H1 (cell line): ENCODE data around the gene S100A12. TPM values are rescaled to one million over a fixed set of nuclear protein-coding genes. Genes with fewer than 3 reads are reported as not detected.

Experiments
- CTCF ChIA-PET: fragments of 300-600 bp; sonication (Branson Sonifier 250); formaldehyde crosslinking; loops from one replicate; lab custom pipeline; 2021; ENCODE audit not compliant: partially characterized antibody; lab: Charles Lee
- POLR2A ChIA-PET: fragments of 300-600 bp; sonication (Branson Sonifier 250); formaldehyde crosslinking; loops from one replicate; lab custom pipeline; 2021; ENCODE audit warnings: inconsistent platforms; ENCODE audit not compliant: partially characterized antibody; lab: Charles Lee
- DNase-seq, 2 experiments: peaks; one replicate each; pipeline versions ENCODE4 v3.0.0 to v3.0.0-alpha.2; 2010 to 2022; ENCODE audit warnings: low spot score in 2 of 2, low read depth in 1 of 2, mixed read lengths in 1 of 2
- FAIRE-seq: peaks from 2 replicates; lab custom pipeline; 2011; peaks lifted over from hg19 to GRCh38; lab: Jason Lieb, UNC
- H2AFZ ChIP-seq: 2 replicates; pipeline ENCODE4 v1.8.1; 2012; ENCODE audit warnings: low read length, inconsistent platforms
- H2AK5ac ChIP-seq: 2 replicates; pipeline ENCODE4 v1.6.1; 2013; ENCODE audit warnings: low read depth, low read length
- H2BK120ac ChIP-seq: replicated peaks from 2 replicates; pipeline ENCODE3; 2013; ENCODE audit warnings: low read depth, low read length, inconsistent platforms
- H2BK12ac ChIP-seq: 2 replicates; pipeline ENCODE4 v1.6.1; 2013; ENCODE audit warnings: low read depth, low read length
- H2BK15ac ChIP-seq: 2 replicates; pipeline ENCODE4 v1.6.1; 2013; ENCODE audit warnings: low read length
- H2BK20ac ChIP-seq: 2 replicates; pipeline ENCODE4 v1.6.1; 2013; ENCODE audit warnings: low read length
- H2BK5ac ChIP-seq: 2 replicates; pipeline ENCODE4 v1.6.1; 2013; ENCODE audit warnings: low read depth, low read length
- H3K14ac ChIP-seq: 2 replicates; pipeline ENCODE4 v1.6.1; 2013; ENCODE audit warnings: inconsistent platforms; ENCODE audit not compliant: insufficient read length
- H3K18ac ChIP-seq: 2 replicates; pipeline ENCODE4 v1.6.1; 2013; ENCODE audit warnings: low read length; ENCODE audit errors: extremely low read depth
- H3K23ac ChIP-seq: 2 replicates; pipeline ENCODE4 v1.6.1; 2013; ENCODE audit warnings: inconsistent platforms; ENCODE audit not compliant: insufficient read length
- H3K23me2 ChIP-seq: 2 replicates; pipeline ENCODE4 v1.6.1; 2013; ENCODE audit warnings: low read depth, low read length
- H3K27ac ChIP-seq: 2 replicates; pipeline ENCODE4 v1.6.1; 2011; ENCODE audit warnings: low read depth, low read length, inconsistent platforms
- H3K27me3 ChIP-seq, 4 experiments: replicated peaks in 1 of 4; 1 replicate in 1 of 4; 2 replicates in 3 of 4; pipeline versions ENCODE4 v1.6.1 to v1.8.1; 2011 to 2013; ENCODE audit warnings: low read length in 3 of 4, mild to moderate bottlenecking in 3 of 4, inconsistent platforms in 2 of 4, mixed read lengths in 2 of 4, moderate library complexity in 1 of 4; ENCODE audit not compliant: control insufficient read depth in 3 of 4, insufficient read depth in 3 of 4; ENCODE audit errors: extremely low read depth in 1 of 4
- H3K36me3 ChIP-seq, 4 experiments: 2 replicates each; pipeline versions ENCODE4 v1.6.1 to v1.8.1; 2011 to 2013; ENCODE audit warnings: mild to moderate bottlenecking in 4 of 4, low read length in 3 of 4, moderate library complexity in 2 of 4, control low read depth in 1 of 4, inconsistent platforms in 1 of 4; ENCODE audit not compliant: insufficient read depth in 4 of 4, control insufficient read depth in 2 of 4
- H3K4ac ChIP-seq: replicated peaks from 2 replicates; pipeline ENCODE3; 2013; ENCODE audit warnings: low read length, low read depth, mixed read lengths, inconsistent platforms; ENCODE audit not compliant: insufficient read length
- H3K4me1 ChIP-seq, 4 experiments: replicated peaks in 1 of 4; 1 replicate in 1 of 4; 2 replicates in 3 of 4; pipeline versions ENCODE4 v1.6.1 to v1.8.1; 2011 to 2013; ENCODE audit warnings: low read length in 3 of 4, inconsistent platforms in 2 of 4, mixed read lengths in 1 of 4; ENCODE audit not compliant: insufficient read depth in 4 of 4, control insufficient read depth in 3 of 4
- H3K4me2 ChIP-seq, 2 experiments: 2 replicates each; pipeline versions ENCODE4 v1.6.1 to v1.8.1; 2011 to 2013; ENCODE audit warnings: low read depth in 2 of 2, low read length in 2 of 2, control low read depth in 1 of 2, inconsistent platforms in 1 of 2, mild to moderate bottlenecking in 1 of 2; ENCODE audit not compliant: insufficient read depth in 1 of 2
- H3K4me3 ChIP-seq, 4 experiments: fragments of 200-600, 300-600 bp in 1 of 4; sonication (generic), shearing (Covaris generic), sonication (Bioruptor Twin) in 1 of 4; 2 replicates each; pipeline versions ENCODE4 v1.5.1 to v1.8.1; 2011 to 2016; ENCODE audit warnings: low read length in 4 of 4, low read depth in 3 of 4, control low read depth in 2 of 4, inconsistent platforms in 2 of 4, mild to moderate bottlenecking in 2 of 4, mixed read lengths in 1 of 4, moderate library complexity in 1 of 4; ENCODE audit not compliant: insufficient read depth in 2 of 4; ENCODE audit errors: extremely low read depth in 1 of 4
- H3K56ac ChIP-seq: replicated peaks from 2 replicates; pipeline ENCODE3; 2013; ENCODE audit warnings: low read depth, mild to moderate bottlenecking, mixed read lengths, low read length, inconsistent platforms; ENCODE audit not compliant: insufficient read length
- H3K79me1 ChIP-seq: 2 replicates; pipeline ENCODE4 v1.6.1; 2013; ENCODE audit warnings: low read depth, low read length, control low read depth
- H3K79me2 ChIP-seq, 2 experiments: 2 replicates each; pipeline versions ENCODE4 v1.6.1 to v1.8.1; 2012 to 2013; ENCODE audit warnings: low read length in 2 of 2, mild to moderate bottlenecking in 2 of 2, inconsistent platforms in 1 of 2; ENCODE audit not compliant: insufficient read depth in 2 of 2, control insufficient read depth in 1 of 2
- H3K9ac ChIP-seq, 4 experiments: replicated peaks in 1 of 4; 1 replicate in 1 of 4; 2 replicates in 3 of 4; pipeline versions ENCODE4 v1.6.1 to v1.8.1; 2011 to 2013; ENCODE audit warnings: low read depth in 3 of 4, low read length in 3 of 4, control low read depth in 2 of 4, mild to moderate bottlenecking in 2 of 4, moderate library complexity in 2 of 4, inconsistent platforms in 1 of 4; ENCODE audit errors: extremely low read depth in 1 of 4
- H3K9me3 ChIP-seq, 2 experiments: 2 replicates each; pipeline versions ENCODE4 v1.6.1 to v1.8.1; 2012 to 2013; ENCODE audit warnings: mild to moderate bottlenecking in 2 of 2, moderate library complexity in 2 of 2, control low read depth in 1 of 2, inconsistent platforms in 1 of 2, low read depth in 1 of 2, low read length in 1 of 2, mixed read lengths in 1 of 2; ENCODE audit not compliant: insufficient read depth in 2 of 2
- H4K20me1 ChIP-seq, 2 experiments: replicated peaks in 1 of 2; 2 replicates each; pipeline versions ENCODE3 to v1.8.1; 2011 to 2013; ENCODE audit warnings: inconsistent platforms in 2 of 2, low read length in 2 of 2, mild to moderate bottlenecking in 1 of 2; ENCODE audit not compliant: insufficient read depth in 2 of 2, control insufficient read depth in 1 of 2
- H4K5ac ChIP-seq: 2 replicates; pipeline ENCODE4 v1.6.1; 2013; ENCODE audit warnings: low read length, low read depth, mixed read lengths, inconsistent platforms; ENCODE audit not compliant: insufficient read length
- H4K8ac ChIP-seq: 2 replicates; pipeline ENCODE4 v1.8.0; 2013; ENCODE audit warnings: mild to moderate bottlenecking, moderate library complexity, low read length, inconsistent platforms; ENCODE audit not compliant: insufficient read depth; ENCODE audit errors: extremely low read depth
- H4K91ac ChIP-seq: replicated peaks from 2 replicates; pipeline ENCODE3; 2013; ENCODE audit warnings: low read length, mixed read lengths, inconsistent platforms; ENCODE audit not compliant: insufficient read length
- BRCA1 ChIP-seq: IDR thresholded peaks from 2 replicates; pipeline ENCODE4 v1.6.1; 2012; ENCODE audit warnings: low read depth, low read length, improper control_type of control experiment
- FOSL1 ChIP-seq: IDR thresholded peaks from 2 replicates; pipeline ENCODE4 v1.6.1; 2011; ENCODE audit warnings: mild to moderate bottlenecking, low read depth, low read length, moderate library complexity; ENCODE audit not compliant: insufficient read depth
- HDAC6 ChIP-seq: IDR thresholded peaks from one replicate; pipeline ENCODE4 v1.7.1; 2012; ENCODE audit warnings: low read depth, mild to moderate bottlenecking, inconsistent platforms, low read length, moderate library complexity
- JUND ChIP-seq: IDR thresholded peaks from 2 replicates; pipeline ENCODE4 v1.6.1; 2011; ENCODE audit warnings: mild to moderate bottlenecking, improper control_type of control experiment, low read length
- KDM1A ChIP-seq: fragments of 200-600, 300-600 bp; sonication (generic); IDR thresholded peaks from 2 replicates; pipeline ENCODE4 v1.7.1; 2016; ENCODE audit warnings: mild to moderate bottlenecking, low read length, borderline replicate concordance
- PHF8 ChIP-seq: fragments of 200-600 bp; sonication (generic); conservative IDR thresholded peaks from 2 replicates; pipeline ENCODE4 v1.7.1; 2012; ENCODE audit warnings: low read depth, mild to moderate bottlenecking, inconsistent platforms, low read length, moderate library complexity
- RFX5 ChIP-seq: IDR thresholded peaks from 2 replicates; pipeline ENCODE4 v1.6.1; 2011; ENCODE audit warnings: low read depth, low read length, improper control_type of control experiment, borderline replicate concordance
- RNF2 ChIP-seq: fragments of 200-900, 300-1000 bp; sonication (generic); IDR thresholded peaks from 2 replicates; pipeline ENCODE4 v1.7.1; 2016; ENCODE audit warnings: borderline replicate concordance, low read depth, mild to moderate bottlenecking, antibody characterized with exemption, low read length; ENCODE audit not compliant: poor library complexity, severe bottlenecking; ENCODE audit errors: missing control alignments
- SIRT6 ChIP-seq: IDR thresholded peaks from one replicate; pipeline ENCODE4 v1.7.1; 2012; ENCODE audit warnings: low read length, inconsistent platforms
- SP4 ChIP-seq: IDR thresholded peaks from 2 replicates; pipeline ENCODE4 v1.6.1; 2012; ENCODE audit warnings: low read length, inconsistent platforms
- TAF7 ChIP-seq: optimal IDR thresholded peaks from 2 replicates; pipeline ENCODE3; 2011; ENCODE audit warnings: low read depth, mild to moderate bottlenecking, inconsistent platforms, low read length, moderate library complexity, borderline replicate concordance
- TEAD4 ChIP-seq: IDR thresholded peaks from 2 replicates; pipeline ENCODE4 v1.6.1; 2012; ENCODE audit warnings: low read depth, low read length, inconsistent platforms, mixed read lengths
- ZNF274 ChIP-seq: IDR thresholded peaks from 2 replicates; pipeline ENCODE4 v1.7.0; 2012; ENCODE audit warnings: low read length, borderline replicate concordance; ENCODE audit errors: extremely low read depth
- WGBS, 2 experiments: shearing (Covaris generic) in 1 of 2; methylation state at CpG; one replicate each; pipeline versions ENCODE4 v1.1.6 to v1.1.7; 2013 to 2015; ENCODE audit warnings: low lambda C conversion rate in 2 of 2, mixed read lengths in 2 of 2, inconsistent platforms in 1 of 2, low coverage in 1 of 2, missing lambda C conversion rate in 1 of 2; ENCODE audit not compliant: insufficient replicate concordance in 2 of 2, insufficient coverage in 1 of 2, insufficient read length in 1 of 2; ENCODE audit errors: extremely low coverage in 1 of 2, missing lambda C conversion rate in 1 of 2; 5-methylcytosine and 5-hydroxymethylcytosine counted together
- polyA plus RNA-seq, 7 experiments: library from polyadenylated mRNA; depleted of rRNA in 3 of 7; stranded (reverse) in 5 of 7; unstranded in 2 of 7; fragments of >200 nt in 5 of 7; fragments of 200-250 nt in 2 of 7; gene quantifications; 1 replicate in 5 of 7; 2 replicates in 1 of 7; 4 replicates in 1 of 7; pipeline versions ENCODE4 v1.2.1 to v1.2.3, GENCODE V29; 2011 to 2013; ENCODE audit warnings: missing spikeins in 2 of 7, mixed read lengths in 2 of 7
- total RNA-seq: library from RNA; stranded (reverse); fragmentation: NEBNext Ultra II Directional; extraction: Animal tissue kit (Norgen Biotek cat#: 25700); gene quantifications from 2 replicates; pipeline ENCODE4 v1.2.1, GENCODE V29; 2021
- TF ChIP-seq, protein P1 (sequence below): IDR thresholded peaks from 2 replicates; pipeline ENCODE4 v1.6.1; 2011; ENCODE audit warnings: low read depth, mild to moderate bottlenecking, low read length; ENCODE audit not compliant: insufficient read depth

The S100A12 gene
- total and polyA plus RNA-seq, 2 of the 8 experiments (the other 6 are each of a cell fraction or from before 2014, with no cell fraction given): not detected

DNA sequence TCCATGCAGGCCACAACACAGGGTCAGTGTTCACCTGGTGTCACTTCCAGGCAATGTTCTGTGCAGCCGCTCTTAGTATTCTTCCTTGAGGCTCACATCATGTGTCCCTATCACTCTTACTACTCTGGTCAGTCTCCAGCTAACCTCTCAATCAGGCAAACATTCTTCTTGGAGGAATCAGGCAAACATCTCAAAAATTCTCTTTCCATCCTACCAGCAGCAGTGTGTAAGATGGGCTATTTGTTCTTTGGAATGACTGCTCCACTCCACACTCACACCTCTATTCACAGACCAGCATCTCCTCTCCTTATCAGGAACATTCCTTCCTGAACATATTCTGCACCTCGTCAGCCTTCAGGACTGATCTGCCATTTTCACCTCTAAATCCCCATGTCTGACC is 44.9 kb upstream of the S100A12 start:
- POLR2A ChIA-PET: interaction anchor here (1.1 kb wide), 1 partner anchor 68 kb away, joined by 3 read pairs; no protein-coding TSS in a partner anchor
- no peak for TF ChIP-seq TAF7
- no peak for TF ChIP-seq FOSL1
- no peak for TF ChIP-seq RNF2
- TF ChIP-seq KDM1A: no peak
- TF ChIP-seq, protein P1, sequence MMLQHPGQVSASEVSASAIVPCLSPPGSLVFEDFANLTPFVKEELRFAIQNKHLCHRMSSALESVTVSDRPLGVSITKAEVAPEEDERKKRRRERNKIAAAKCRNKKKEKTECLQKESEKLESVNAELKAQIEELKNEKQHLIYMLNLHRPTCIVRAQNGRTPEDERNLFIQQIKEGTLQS: no peak
- no peak for TF ChIP-seq HDAC6
- no peak for TF ChIP-seq SP4
- TF ChIP-seq RFX5: no peak
- TF ChIP-seq JUND: no peak
- TF ChIP-seq TEAD4: no peak
- TF ChIP-seq SIRT6: no peak
- TF ChIP-seq ZNF274: no peak
- no peak for TF ChIP-seq PHF8
- no peak for TF ChIP-seq BRCA1

More for the DNA sequence above, 44.9 kb upstream of the S100A12 start:
- H3K36me3 ChIP-seq: no peaks in the 10 kb centered on the region
- H2AFZ ChIP-seq: no peak overlapping the region
- H3K23me2 ChIP-seq: no peaks in the 10 kb centered on the region; the same call in 1 of the 2 replicates
- no peaks in the 10 kb centered on the region for H4K20me1 ChIP-seq
- FAIRE-seq (no peak), DNase-seq (no peak)
- no peak overlapping the region for H2AK5ac ChIP-seq
- no peak overlapping the region for H2BK5ac ChIP-seq
- no peak overlapping the region for H3K4ac ChIP-seq
- no peaks in the 10 kb centered on the region for H3K4me1 ChIP-seq
- H3K23ac ChIP-seq: no peak overlapping the region
- no peaks in the 10 kb centered on the region for H3K27me3 ChIP-seq
- H3K4me2 ChIP-seq: no peak overlapping the region
- CTCF ChIA-PET: interaction anchor here (0.9 to 1.1 kb wide), 3 partner anchors 12 to 27 kb away, joined by 3 to 4 read pairs (median 3); no protein-coding TSS in a partner anchor
- H3K9me3 ChIP-seq: no peaks in the 10 kb centered on the region; a peak in 1 of 4 replicates
- H3K4me3 ChIP-seq: no peak overlapping the region
- H3K56ac ChIP-seq: no peak overlapping the region
- no peak overlapping the region for H3K14ac ChIP-seq
- no peak overlapping the region for H2BK12ac ChIP-seq
- no peak overlapping the region for H3K9ac ChIP-seq
- no peak overlapping the region for H4K8ac ChIP-seq
- H4K91ac ChIP-seq: no peak overlapping the region
- no peak overlapping the region for H2BK120ac ChIP-seq
- no peak overlapping the region for H2BK20ac ChIP-seq
- no peak overlapping the region for H3K18ac ChIP-seq
- H3K79me2 ChIP-seq: no peaks in the 10 kb centered on the region
- H3K27ac ChIP-seq: no peak overlapping the region
- H2BK15ac ChIP-seq: no peak overlapping the region
- H4K5ac ChIP-seq: no peak overlapping the region
- WGBS, 2 experiments: 70% methylated on average over 2 of the region's 2 CpGs; no CpG with 5 or more reads in 1 of the 2 experiments
- H3K79me1 ChIP-seq: no peaks in the 10 kb centered on the region
